Spleen (tissue), 11 donors: ENCODE results near the gene GLP2R. TPM values are rescaled to one million over a fixed set of nuclear protein-coding genes. Genes with fewer than 3 reads are reported as not detected.

Experiments used
- DNase-seq: peaks from one replicate; pipeline ENCODE4 v3.0.0-alpha.2; 2020
- H3K27ac ChIP-seq, 8 donors: fragments of 200-600 bp; sonication (generic) in 7 of 8; 1 replicate in 4 of 8; 2 replicates in 4 of 8; pipeline versions ENCODE4 v1.5.0 to v1.8.0; 2016 to 2021; ENCODE audit warnings: inconsistent platforms in 4 of 8, mild to moderate bottlenecking in 4 of 8, moderate library complexity in 1 of 8
- H3K27me3 ChIP-seq, 7 donors: fragments of 200-600 bp; sonication (generic) in 6 of 7; replicated peaks in 1 of 7; 1 replicate in 4 of 7; 2 replicates in 3 of 7; pipeline versions ENCODE4 v1.5.0 to v1.8.0; 2016 to 2021; ENCODE audit warnings: inconsistent platforms in 3 of 7, mild to moderate bottlenecking in 1 of 7
- H3K36me3 ChIP-seq, 6 donors: fragments of 200-600 bp; sonication (generic) in 5 of 6; 1 replicate in 4 of 6; 2 replicates in 2 of 6; pipeline versions ENCODE4 v1.5.0 to v1.8.0; 2016 to 2021; ENCODE audit warnings: inconsistent platforms in 2 of 6
- H3K4me1 ChIP-seq, 6 donors: fragments of 200-600 bp; sonication (generic) in 5 of 6; 1 replicate in 3 of 6; 2 replicates in 3 of 6; pipeline versions ENCODE4 v1.5.0 to v1.8.0; 2016 to 2021; ENCODE audit warnings: inconsistent platforms in 3 of 6
- H3K4me3 ChIP-seq, 8 donors: fragments of 200-600 bp; sonication (generic) in 7 of 8; 1 replicate in 4 of 8; 2 replicates in 4 of 8; pipeline versions ENCODE4 v1.5.0 to v1.8.0; 2016 to 2021; ENCODE audit warnings: inconsistent platforms in 4 of 8, mild to moderate bottlenecking in 4 of 8, moderate library complexity in 2 of 8
- H3K9me3 ChIP-seq, 8 donors: fragments of 200-600 bp; sonication (generic) in 7 of 8; 1 replicate in 4 of 8; 2 replicates in 4 of 8; pipeline versions ENCODE4 v1.5.0 to v1.8.0; 2016 to 2021; ENCODE audit warnings: inconsistent platforms in 4 of 8
- CTCF ChIP-seq, 11 experiments: fragments of 200-600 bp in 7 of 11; fragments of 450-650 bp in 4 of 11; sonication (generic) in 4 of 11; IDR thresholded peaks in 8 of 11; conservative IDR thresholded peaks in 3 of 11; 1 replicate in 7 of 11; 2 replicates in 4 of 11; pipeline versions ENCODE4 v1.4.0 to v1.8.0; 2016 to 2021; ENCODE audit warnings: antibody characterized with exemption in 11 of 11, inconsistent platforms in 4 of 11, mild to moderate bottlenecking in 1 of 11
- POLR2A ChIP-seq, 3 donors: fragments of 450-650 bp; IDR thresholded peaks; one replicate each; pipeline ENCODE4 v1.5.1; 2017; ENCODE audit warnings: antibody characterized with exemption in 3 of 3, mild to moderate bottlenecking in 1 of 3
- POLR2AphosphoS5 ChIP-seq, 3 donors: sonication (generic); formaldehyde crosslinking; IDR thresholded peaks; one replicate each; pipeline ENCODE4 v1.5.1; 2017; ENCODE audit warnings: antibody characterized with exemption in 3 of 3
- WGBS, 5 donors: extraction: QIAGEN DNeasy Blood & Tissue Kit in 3 of 5; methylation state at CpG; one replicate each; pipeline versions ENCODE4 v1.1.5 to v1.1.7; 2013 to 2018; 5-methylcytosine and 5-hydroxymethylcytosine counted together
- intact Hi-C: fragments of 100-400 bp; cut with DNase I; formaldehyde crosslinking; loops from one replicate; pipeline ENCODE4 v1.15.0; 2023; ENCODE audit warnings: low total_unique reads
- polyA plus RNA-seq, 3 donors: library from polyadenylated mRNA; stranded (reverse); fragments of 200-250 nt; gene quantifications; one replicate each; pipeline ENCODE4 v1.2.1, GENCODE V29; 2013
- total RNA-seq, 7 donors: library from RNA; depleted of rRNA in 3 of 7; stranded (reverse); fragments of >200 nt in 3 of 7; fragmentation: NEBNext Ultra II Directional in 4 of 7; extraction: Animal tissue kit (Norgen Biotek cat#: 25700) in 4 of 7; gene quantifications; one replicate each; pipeline versions ENCODE4 v1.1.0 to v1.2.1, GENCODE V29; 2016 to 2021
- donor health status: healthy with polysubstance abuse.
- donor health status: DM: no; HTN: no; CAD: no; lungs with moderate emphysema.
- donor health status: DM: no; HTN: no; CAD: no.
- donor health status: Bipolar disorder and iron deficiency.
- donor health status: healthy.
- donor health status: DM: no; HTN: no; CAD: no.
- donor health status: DM: yes; HTN: yes; CAD: no.

Gene GLP2R
- total and polyA plus RNA-seq, 10 donors = 0.07 to 0.63 (median 0.15) TPM; not detected in 4

- 49 to 93% (median 80%) methylated on average over 5 to 6 of the region's 6 CpGs for whole genome bisulfite sequencing, 5 donors
- Histone ChIP-seq H3K9me3 (no peaks in the 10 kb centered on the region), H3K36me3 (no peaks in the 10 kb centered on the region), H3K4me1 (no peaks in the 10 kb centered on the region), H3K27me3 (peaks cover 0 to 17% (median 0%) of the 10 kb centered on the region in 7 donors), H3K4me3 (no peak overlapping the region), H3K27ac (peak overlapping the region in 1 of 8 donors; percentile 7)
- no peak for TF ChIP-seq POLR2AphosphoS5 (IDR thresholded peaks at IDR 0.05)
- intact Hi-C loops = no loop called here
- DNase-seq = no peak
These were observed 47.1 kb downstream of the GLP2R start for GRCh38 chr17:9872852-9873251.

DNA sequence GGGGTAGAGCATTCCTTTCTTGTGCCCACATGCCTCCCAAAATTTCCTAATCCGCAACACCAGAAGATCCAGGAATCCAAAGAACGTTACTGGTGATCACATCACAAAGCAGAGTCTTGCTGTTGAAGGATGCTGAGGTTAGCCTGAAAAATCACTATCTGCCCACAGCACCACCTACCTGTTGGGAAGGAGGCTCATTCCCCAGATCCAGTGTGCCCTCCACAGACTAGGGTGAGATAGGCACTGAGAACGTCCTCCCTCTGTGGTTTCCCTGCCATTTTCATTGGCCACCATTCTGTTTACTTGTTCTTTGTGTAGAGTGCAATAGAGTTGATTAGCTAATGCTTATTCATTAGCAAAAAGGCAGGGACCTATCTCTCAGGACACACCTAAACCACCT, 49.0 kb downstream of the GLP2R start:
- 74 to 81% (median 75%) methylated on average over 3 of the region's 3 CpGs for WGBS, 5 donors
- Histone ChIP-seq H3K9me3 (no peaks in the 10 kb centered on the region), H3K36me3 (no peaks in the 10 kb centered on the region), H3K4me1 (no peaks in the 10 kb centered on the region), H3K27ac (no peak overlapping the region), H3K4me3 (no peak overlapping the region), H3K27me3 (peaks cover 0 to 20% (median 0%) of the 10 kb centered on the region in 7 donors)
- TF ChIP-seq CTCF (IDR thresholded peaks at IDR 0.05 in 8 of 11, conservative IDR thresholded peaks at IDR 0.05 in 3 of 11) = no peak
- no peak for TF ChIP-seq POLR2AphosphoS5 (IDR thresholded peaks at IDR 0.05)
- TF ChIP-seq POLR2A (IDR thresholded peaks at IDR 0.05) = no peak
- no peak for DNase-seq
- intact Hi-C loops = no loop called here

DNA sequence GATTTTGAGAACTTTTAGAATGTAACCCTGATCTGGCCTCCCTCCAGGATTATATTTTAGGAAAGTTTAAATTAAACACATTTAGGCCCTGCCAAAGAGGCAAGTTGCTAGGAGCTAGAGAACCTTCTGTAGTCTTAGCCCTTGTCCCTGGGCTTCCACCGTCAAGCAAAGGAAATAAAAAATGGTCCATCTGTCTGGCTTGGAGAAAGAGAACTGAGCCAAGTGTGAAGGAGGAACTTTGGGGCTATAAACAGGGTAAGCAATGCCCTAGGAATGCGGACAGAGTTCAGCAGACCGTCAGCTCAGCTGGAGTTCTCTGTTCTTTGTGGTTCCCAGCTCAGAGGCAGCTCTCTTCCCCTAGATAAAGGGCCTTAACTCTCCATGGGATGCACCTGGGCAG, 49.7 kb downstream of the GLP2R start:
- TF ChIP-seq CTCF (IDR thresholded peaks at IDR 0.05 in 8 of 11, conservative IDR thresholded peaks at IDR 0.05 in 3 of 11) (no peak), POLR2AphosphoS5 (IDR thresholded peaks at IDR 0.05) (no peak), POLR2A (IDR thresholded peaks at IDR 0.05) (no peak)
- Histone ChIP-seq H3K36me3 (no peaks in the 10 kb centered on the region), H3K4me3 (no peak overlapping the region), H3K27ac (no peak overlapping the region), H3K27me3 (peaks cover 0 to 22% (median 0%) of the 10 kb centered on the region in 7 donors), H3K4me1 (no peaks in the 10 kb centered on the region), H3K9me3 (no peaks in the 10 kb centered on the region)
- 23 to 41% (median 27%) methylated on average over 3 of the region's 3 CpGs for WGBS, 5 donors
- DNase-seq = no peak
- intact Hi-C loops = no loop called here

GRCh38 chr17:9878356-9878755, 52.6 kb downstream of the GLP2R start:
- no peak for TF ChIP-seq POLR2A (IDR thresholded peaks at IDR 0.05)
- no peak for TF ChIP-seq POLR2AphosphoS5 (IDR thresholded peaks at IDR 0.05)
- Histone ChIP-seq H3K4me3 (no peak overlapping the region), H3K4me1 (no peaks in the 10 kb centered on the region), H3K9me3 (peaks cover 3 to 19% (median 18%) of the 10 kb centered on the region in 8 donors), H3K36me3 (no peaks in the 10 kb centered on the region), H3K27ac (no peak overlapping the region), H3K27me3 (peaks cover 0 to 8% (median 0%) of the 10 kb centered on the region in 7 donors)
- intact Hi-C loops = no loop called here
- 57 to 75% (median 73%) methylated on average over 3 of the region's 3 CpGs for WGBS, 5 donors
- no peak for DNase-seq

GRCh38 chr17:9878786-9879525, 53.2 kb downstream of the GLP2R start:
- Histone ChIP-seq H3K27me3 (peaks cover 0 to 8% (median 0%) of the 10 kb centered on the region in 7 donors), H3K4me1 (no peaks in the 10 kb centered on the region), H3K27ac (no peak overlapping the region), H3K4me3 (no peak overlapping the region), H3K9me3 (peaks cover 5 to 25% (median 24%) of the 10 kb centered on the region in 8 donors), H3K36me3 (no peaks in the 10 kb centered on the region)
- no peak for DNase-seq
- whole genome bisulfite sequencing, 5 donors = 80 to 92% (median 83%) methylated on average over 8 of the region's 8 CpGs
- no peak for TF ChIP-seq POLR2A (IDR thresholded peaks at IDR 0.05)
- no peak for TF ChIP-seq CTCF (IDR thresholded peaks at IDR 0.05 in 8 of 11, conservative IDR thresholded peaks at IDR 0.05 in 3 of 11)
- TF ChIP-seq POLR2AphosphoS5 (IDR thresholded peaks at IDR 0.05) = no peak
- intact Hi-C loops = no loop called here
